ENCODE measurements around the gene INAVA. TPM values are rescaled to one million over a fixed set of nuclear protein-coding genes. Genes with fewer than 3 reads are reported as not detected.

INAVA gene
- total and polyA plus RNA-seq, 9 of the 15 experiments (the other 6 are each of a cell fraction or from before 2014, with no cell fraction given): 0.09 TPM; not detected in 8

- Histone ChIP-seq H3K27me3 (ENCODE audit: control insufficient read depth in 2 of 2, insufficient read depth in 2 of 2, low read length in 2 of 2) (peaks cover 21 to 52% of the 10 kb centered on the region in 2 experiments), H3K9ac (ENCODE audit: insufficient read depth in 1 of 2, low read depth in 2 of 2, low read length in 2 of 2) (no peak overlapping the region), H3K4me1 (replicated peaks in 1 of 2; ENCODE audit: control insufficient read depth in 2 of 2, insufficient read depth in 2 of 2, low read length in 2 of 2) (no peaks in the 10 kb centered on the region), H2AFZ (ENCODE audit: low read depth, low read length) (no peak overlapping the region), H3K9me3 (replicated peaks; ENCODE audit: control insufficient read depth, insufficient read depth, low read depth, low read length) (no peaks in the 10 kb centered on the region), H3K79me2 (ENCODE audit: control insufficient read depth, insufficient read depth, low read length) (no peaks in the 10 kb centered on the region), H3K9me1 (ENCODE audit: control insufficient read depth, insufficient read depth, low read length) (no peaks in the 10 kb centered on the region), H3K4me3 (no peak overlapping the region), H3K36me3 (ENCODE audit: control insufficient read depth, insufficient read depth, low read length) (no peaks in the 10 kb centered on the region), H4K20me1 (replicated peaks; ENCODE audit: control insufficient read depth, insufficient read depth, low read length) (peaks cover 7% of the 10 kb centered on the region; the same call in 1 of the 2 replicates), H3K27ac (ENCODE audit: extremely low read depth, low read depth, low read length) (no peak overlapping the region), H3K4me2 (ENCODE audit: insufficient read depth, low read length) (no peak overlapping the region)
- no peak for ATAC-seq
- no TSS peak for BruUV-seq (replicated peaks)
- CTCF ChIA-PET (ENCODE audit: low intra/inter-chr PET ratio): no interaction called here
- in situ Hi-C loops (cut with MboI) (no loop called here), intact Hi-C loops (cut with micrococcal nuclease) (no loop called here)
- peak; percentile 26 for FAIRE-seq
- DNase-seq (ENCODE audit: extremely low read depth in 1 of 4, low spot score in 3 of 4): peak in 1 of 4 experiments; percentile 6
- POLR2A ChIA-PET: no interaction called here
- WGBS (ENCODE audit: insufficient coverage, low coverage, missing lambda C conversion rate): 6% methylated on average over 2 of the region's 2 CpGs
- TF ChIP-seq CEBPB (tag; IDR thresholded peaks at IDR 0.05) (no peak), ZBTB33 (CRISPR knock-in tag; IDR thresholded peaks at IDR 0.05) (no peak)
Measured at GRCh38 chr1:200922406-200922805, 27.7 kb downstream of the INAVA start.

GRCh38 chr1:200923601-200924000 is 28.9 kb downstream of the INAVA start:
- Histone ChIP-seq H3K4me1 (replicated peaks in 1 of 2; ENCODE audit: control insufficient read depth in 2 of 2, insufficient read depth in 2 of 2, low read length in 2 of 2) (no peaks in the 10 kb centered on the region), H3K36me3 (ENCODE audit: control insufficient read depth, insufficient read depth, low read length) (no peaks in the 10 kb centered on the region), H3K79me2 (ENCODE audit: control insufficient read depth, insufficient read depth, low read length) (no peaks in the 10 kb centered on the region), H3K4me3 (no peak overlapping the region), H3K27me3 (ENCODE audit: control insufficient read depth in 2 of 2, insufficient read depth in 2 of 2, low read length in 2 of 2) (peaks cover 27 to 61% of the 10 kb centered on the region in 2 experiments), H3K27ac (ENCODE audit: extremely low read depth, low read depth, low read length) (no peak overlapping the region), H3K4me2 (ENCODE audit: insufficient read depth, low read length) (no peak overlapping the region), H3K9me3 (replicated peaks; ENCODE audit: control insufficient read depth, insufficient read depth, low read depth, low read length) (no peaks in the 10 kb centered on the region), H3K9me1 (ENCODE audit: control insufficient read depth, insufficient read depth, low read length) (no peaks in the 10 kb centered on the region), H2AFZ (ENCODE audit: low read depth, low read length) (no peak overlapping the region), H3K9ac (ENCODE audit: insufficient read depth in 1 of 2, low read depth in 2 of 2, low read length in 2 of 2) (no peak overlapping the region), H4K20me1 (replicated peaks; ENCODE audit: control insufficient read depth, insufficient read depth, low read length) (peaks cover 10% of the 10 kb centered on the region; the same call in 1 of the 2 replicates)
- in situ Hi-C loops (cut with MboI): no loop called here
- ChIA-PET CTCF (ENCODE audit: low intra/inter-chr PET ratio) (no interaction called here), POLR2A (interaction anchor here (0.6 kb wide), 2 partner anchors 36 to 153 kb away, joined by 3 read pairs; no protein-coding TSS in a partner anchor)
- FAIRE-seq (no peak), ATAC-seq (no peak), DNase-seq (ENCODE audit: extremely low read depth in 1 of 4, low spot score in 3 of 4) (peak in 1 of 4 experiments; percentile 2)
- TF ChIP-seq SIN3B (IDR thresholded peaks at IDR 0.05; ENCODE audit: low read depth): no peak
- TF ChIP-seq TCF15 (CRISPR knock-in tag; IDR thresholded peaks at IDR 0.05): no peak
- no peak for TF ChIP-seq SMAD1 (IDR thresholded peaks at IDR 0.05; ENCODE audit: low read depth, low read length, partially characterized antibody)
- TF ChIP-seq E2F5 (CRISPR knock-in tag; IDR thresholded peaks at IDR 0.05): no peak
- TF ChIP-seq ZFPM2 (CRISPR knock-in tag; IDR thresholded peaks at IDR 0.05): no peak
- TF ChIP-seq ZNF24 (IDR thresholded peaks at IDR 0.05): no peak
- no peak for TF ChIP-seq SOX6 (IDR thresholded peaks at IDR 0.05)
- no peak for TF ChIP-seq ID3 (CRISPR knock-in tag; IDR thresholded peaks at IDR 0.05)
- TF ChIP-seq ID3 (tag; IDR thresholded peaks at IDR 0.05): no peak
- TF ChIP-seq RUNX1 (IDR thresholded peaks at IDR 0.05; ENCODE audit: low read depth): no peak
- TF ChIP-seq ZNF717 (CRISPR knock-in tag; IDR thresholded peaks at IDR 0.05): no peak
- no TSS peak for BruUV-seq (replicated peaks)
- intact Hi-C loops (cut with micrococcal nuclease): no loop called here
- WGBS (ENCODE audit: insufficient coverage, low coverage, missing lambda C conversion rate): 6% methylated on average over 1 of the region's 1 CpG
